Pancreas (tissue), 10 donors: Measurements from ENCODE around the gene TTC31. TPM values are rescaled to one million over a fixed set of nuclear protein-coding genes. Genes with fewer than 3 reads are reported as not detected.

Source experiments
- ATAC-seq, 4 donors: fragments of 200-7000 bp; cut with Tn5 transposase; one replicate each; pipeline versions ENCODE4 v1.8.0 to v1.9.1; 2020; ENCODE audit warnings: mild to moderate bottlenecking in 4 of 4, moderate library complexity in 4 of 4
- DNase-seq, 6 donors: peaks; one replicate each; pipeline ENCODE4 v3.0.0-alpha.2; 2020
- FAIRE-seq: peaks from 2 replicates; lab custom pipeline; 2012; peaks lifted over from hg19 to GRCh38; lab: Jason Lieb, UNC
- H3K27ac ChIP-seq, 4 donors: fragments of 200-600 bp; sonication (generic); 1 replicate in 3 of 4; 2 replicates in 1 of 4; pipeline versions ENCODE4 v1.5.0 to v1.8.0; 2020
- H3K27me3 ChIP-seq, 4 donors: fragments of 200-600 bp; one replicate each; pipeline ENCODE4 v1.8.0; 2021
- H3K36me3 ChIP-seq, 3 donors: fragments of 200-600 bp; sonication (generic) in 1 of 3; one replicate each; pipeline versions ENCODE4 v1.5.0 to v1.8.0; 2020 to 2021
- H3K4me1 ChIP-seq, 3 donors: fragments of 200-600 bp; one replicate each; pipeline ENCODE4 v1.8.0; 2021
- H3K4me3 ChIP-seq, 4 donors: fragments of 200-600 bp; sonication (generic) in 2 of 4; one replicate each; pipeline versions ENCODE4 v1.5.0 to v1.8.0; 2020 to 2021
- H3K9me3 ChIP-seq, 4 donors: fragments of 200-600 bp; one replicate each; pipeline ENCODE4 v1.8.0; 2021
- CTCF ChIP-seq, 4 donors: fragments of 200-600 bp; sonication (generic) in 3 of 4; IDR thresholded peaks; one replicate each; pipeline versions ENCODE4 v1.5.0 to v1.8.0; 2021; ENCODE audit warnings: antibody characterized with exemption in 4 of 4
- WGBS, 2 donors: extraction: QIAGEN DNeasy Blood & Tissue Kit; methylation state at CpG; one replicate each; pipeline ENCODE4 v1.1.7; 2013; 5-methylcytosine and 5-hydroxymethylcytosine counted together
- intact Hi-C, 3 donors: fragments of 100-400 bp; cut with DNase I; formaldehyde crosslinking; loops; one replicate each; pipeline versions ENCODE4 v1.11.1 to v1.14.2; 2022
- polyA plus RNA-seq, 2 donors: library from polyadenylated mRNA; stranded (reverse); fragments of 200-250 nt; gene quantifications; one replicate each; pipeline ENCODE4 v1.2.3, GENCODE V29; 2013
- total RNA-seq, 6 donors: library from RNA; stranded (reverse); fragmentation: NEBNext Ultra II Directional in 4 of 6; extraction: Animal tissue kit (Norgen Biotek cat#: 25700) in 4 of 6; gene quantifications; one replicate each; pipeline versions ENCODE4 v1.2.1 to v1.2.4, GENCODE V29; 2021 to 2023
- donor health status: healthy with polysubstance abuse.
- donor health status: DM: no; HTN: no; CAD: no; lungs with moderate emphysema.
- donor health status: DM: no; HTN: no; CAD: no.
- donor health status: control.
- donor health status: control.
- donor health status: Bipolar disorder and iron deficiency.
- donor health status: DM: yes; HTN: yes; CAD: no.
- donor health status: DM: no; HTN: no; CAD: no.
- donor health status: DM: no; HTN: no; CAD: no.
- donor health status: DM: yes; HTN: yes; CAD: no.

TTC31 gene
- total and polyA plus RNA-seq, 8 donors: 10.1 to 21.2 (median 12.1) TPM

GRCh38 chr2:74488643-74489481, 6.0 kb downstream of the TTC31 start:
- no peak for ATAC-seq
- FAIRE-seq: no peak
- no peaks in the 10 kb centered on the region for H3K27me3 ChIP-seq
- no peak for DNase-seq
- H3K27ac ChIP-seq: no peak overlapping the region
- H3K9me3 ChIP-seq: no peaks in the 10 kb centered on the region
- TF ChIP-seq CTCF (IDR thresholded peaks at IDR 0.05): no peak
- 83 to 90% methylated on average over 9 of the region's 9 CpGs for WGBS, 2 donors
- H3K4me3 ChIP-seq: no peak overlapping the region
- H3K4me1 ChIP-seq: peaks cover 0 to 2% (median 0%) of the 10 kb centered on the region in 3 donors
- peaks cover 0 to 24% (median 14%) of the 10 kb centered on the region in 3 donors for H3K36me3 ChIP-seq
- intact Hi-C loops: no loop called here

- no peak for FAIRE-seq
- Histone ChIP-seq H3K36me3 (peaks cover 0 to 24% (median 14%) of the 10 kb centered on the region in 3 donors), H3K4me3 (no peak overlapping the region), H3K27ac (no peak overlapping the region), H3K9me3 (no peaks in the 10 kb centered on the region), H3K4me1 (no peaks in the 10 kb centered on the region), H3K27me3 (no peaks in the 10 kb centered on the region)
- intact Hi-C loops: no loop called here
- no peak for DNase-seq
- ATAC-seq: no peak
- TF ChIP-seq CTCF (IDR thresholded peaks at IDR 0.05): no peak
- WGBS, 2 donors: 94 to 100% methylated on average over 6 to 9 of the region's 9 CpGs
These were observed 7.0 kb downstream of the TTC31 start for GRCh38 chr2:74489906-74490305.

GRCh38 chr2:74491648-74492544, 9.0 kb downstream of the TTC31 start:
- DNase-seq (no peak), FAIRE-seq (no peak), ATAC-seq (no peak)
- no peaks in the 10 kb centered on the region for H3K4me1 ChIP-seq
- H3K4me3 ChIP-seq: no peak overlapping the region
- no peaks in the 10 kb centered on the region for H3K27me3 ChIP-seq
- no peak overlapping the region for H3K27ac ChIP-seq
- 86 to 93% methylated on average over 12 of the region's 12 CpGs for WGBS, 2 donors
- no peaks in the 10 kb centered on the region for H3K9me3 ChIP-seq
- intact Hi-C loops: no loop called here
- TF ChIP-seq CTCF (IDR thresholded peaks at IDR 0.05): no peak
- H3K36me3 ChIP-seq: peaks cover 0 to 24% (median 14%) of the 10 kb centered on the region in 3 donors

- no peak for FAIRE-seq
- TF ChIP-seq CTCF (IDR thresholded peaks at IDR 0.05): no peak
- no peak for ATAC-seq
- H3K36me3 ChIP-seq: peaks cover 0 to 24% (median 14%) of the 10 kb centered on the region in 3 donors
- H3K4me1 ChIP-seq: peaks cover 0 to 6% (median 3%) of the 10 kb centered on the region in 3 donors
- no peaks in the 10 kb centered on the region for H3K9me3 ChIP-seq
- H3K4me3 ChIP-seq: no peak overlapping the region
- WGBS, 2 donors: 88 to 97% methylated on average over 3 of the region's 3 CpGs
- no peak overlapping the region for H3K27ac ChIP-seq
- no peaks in the 10 kb centered on the region for H3K27me3 ChIP-seq
- intact Hi-C loops: no loop called here
- DNase-seq: no peak
These were observed 10.7 kb downstream of the TTC31 start for GRCh38 chr2:74493546-74493945.
